ENCODE results near the gene RFC1. TPM values are rescaled to one million over a fixed set of nuclear protein-coding genes. Genes with fewer than 3 reads are reported as not detected.
"Not testable (repeated sequence)": the region's sequence is repeated elsewhere in the genome, so short reads cannot be mapped to it uniquely, and the experiment has no call there.

Gene RFC1, protein sequence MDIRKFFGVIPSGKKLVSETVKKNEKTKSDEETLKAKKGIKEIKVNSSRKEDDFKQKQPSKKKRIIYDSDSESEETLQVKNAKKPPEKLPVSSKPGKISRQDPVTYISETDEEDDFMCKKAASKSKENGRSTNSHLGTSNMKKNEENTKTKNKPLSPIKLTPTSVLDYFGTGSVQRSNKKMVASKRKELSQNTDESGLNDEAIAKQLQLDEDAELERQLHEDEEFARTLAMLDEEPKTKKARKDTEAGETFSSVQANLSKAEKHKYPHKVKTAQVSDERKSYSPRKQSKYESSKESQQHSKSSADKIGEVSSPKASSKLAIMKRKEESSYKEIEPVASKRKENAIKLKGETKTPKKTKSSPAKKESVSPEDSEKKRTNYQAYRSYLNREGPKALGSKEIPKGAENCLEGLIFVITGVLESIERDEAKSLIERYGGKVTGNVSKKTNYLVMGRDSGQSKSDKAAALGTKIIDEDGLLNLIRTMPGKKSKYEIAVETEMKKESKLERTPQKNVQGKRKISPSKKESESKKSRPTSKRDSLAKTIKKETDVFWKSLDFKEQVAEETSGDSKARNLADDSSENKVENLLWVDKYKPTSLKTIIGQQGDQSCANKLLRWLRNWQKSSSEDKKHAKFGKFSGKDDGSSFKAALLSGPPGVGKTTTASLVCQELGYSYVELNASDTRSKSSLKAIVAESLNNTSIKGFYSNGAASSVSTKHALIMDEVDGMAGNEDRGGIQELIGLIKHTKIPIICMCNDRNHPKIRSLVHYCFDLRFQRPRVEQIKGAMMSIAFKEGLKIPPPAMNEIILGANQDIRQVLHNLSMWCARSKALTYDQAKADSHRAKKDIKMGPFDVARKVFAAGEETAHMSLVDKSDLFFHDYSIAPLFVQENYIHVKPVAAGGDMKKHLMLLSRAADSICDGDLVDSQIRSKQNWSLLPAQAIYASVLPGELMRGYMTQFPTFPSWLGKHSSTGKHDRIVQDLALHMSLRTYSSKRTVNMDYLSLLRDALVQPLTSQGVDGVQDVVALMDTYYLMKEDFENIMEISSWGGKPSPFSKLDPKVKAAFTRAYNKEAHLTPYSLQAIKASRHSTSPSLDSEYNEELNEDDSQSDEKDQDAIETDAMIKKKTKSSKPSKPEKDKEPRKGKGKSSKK
- total RNA-seq = 49.9 and 54.5 TPM in 2 replicates

DNA sequence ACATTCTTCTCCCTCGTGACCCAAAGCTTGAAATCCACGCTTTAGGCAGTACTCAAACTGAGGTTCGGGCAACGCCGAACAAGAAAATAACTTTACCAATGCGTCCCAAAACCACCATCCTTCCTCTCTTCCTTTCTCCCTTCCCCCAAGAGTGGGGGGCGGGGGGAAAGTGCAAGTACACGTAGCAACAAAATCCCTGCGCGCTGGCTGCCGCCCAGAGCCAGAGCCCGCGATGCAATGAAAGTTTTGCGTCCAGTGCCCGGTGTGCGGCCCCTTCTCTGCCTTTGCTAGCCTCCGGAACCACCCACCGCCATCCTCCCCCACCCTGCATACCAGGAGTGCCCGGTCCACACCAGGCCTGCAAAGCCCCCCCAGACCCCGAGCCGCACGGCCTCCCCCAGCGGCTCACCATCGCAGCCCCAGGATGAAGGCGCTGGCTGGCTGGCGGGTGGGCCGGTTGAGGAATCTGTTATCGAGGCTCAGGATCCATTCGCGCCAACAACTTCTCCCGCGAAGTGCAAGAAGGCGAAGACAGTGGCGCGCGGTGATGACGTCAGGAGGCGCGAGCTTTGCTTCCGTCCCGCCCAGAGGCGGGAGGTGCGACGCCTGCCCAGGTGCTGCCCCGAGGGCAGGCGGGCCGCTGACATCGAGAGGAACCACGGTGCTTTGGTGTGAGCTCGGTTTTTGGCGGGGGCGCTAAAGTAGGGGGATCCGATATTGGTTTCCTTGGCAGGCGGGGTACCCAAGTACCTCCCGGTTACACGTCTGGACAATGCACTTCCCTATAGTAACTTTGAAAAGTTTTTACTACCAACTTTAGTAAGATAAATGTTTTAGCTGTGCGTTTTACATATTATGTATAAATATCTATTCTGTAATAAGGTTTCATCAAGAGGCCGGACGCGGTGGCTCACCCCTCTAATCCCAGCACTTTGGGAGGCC, at the start of gene RFC1:
RFC1 (minus strand) TSS at position 533 of the 942 bp plus-strand sequence; CDS start at position 412, 121 bp downstream.
- Histone ChIP-seq H3K4me2 (ENCODE audit: insufficient read depth, low read length) (peak within 1 kb of the TSS; percentile 91), H3K27ac (ENCODE audit: low read depth, low read length) (peak within 1 kb of the TSS; percentile 59), H3K36me3 (ENCODE audit: insufficient read depth, low read length) (peaks cover 2% of the 10 kb centered on the region), H3K9me3 (ENCODE audit: low read depth, low read length) (no peaks in the 10 kb centered on the region), H3K4me3 (ENCODE audit: insufficient read depth, low read length) (peak within 1 kb of the TSS; percentile 95), H3K79me2 (ENCODE audit: insufficient read depth, low read length) (peaks cover 53% of the 10 kb centered on the region), H3K4me1 (ENCODE audit: insufficient read depth, low read length) (peaks cover 10% of the 10 kb centered on the region), H2AFZ (ENCODE audit: low read length) (peak within 1 kb of the TSS; percentile 99), H4K20me1 (ENCODE audit: insufficient read depth, low read length) (no peaks in the 10 kb centered on the region), H3K27me3 (ENCODE audit: insufficient read depth, low read length) (no peaks in the 10 kb centered on the region)
- no peak for TF ChIP-seq CTCF (IDR thresholded peaks at IDR 0.05; ENCODE audit: extremely low read depth, low read depth, low read length)
- peak; percentile 95 for DNase-seq (ENCODE audit: insufficient read length, low spot score, missing footprints)

DNA sequence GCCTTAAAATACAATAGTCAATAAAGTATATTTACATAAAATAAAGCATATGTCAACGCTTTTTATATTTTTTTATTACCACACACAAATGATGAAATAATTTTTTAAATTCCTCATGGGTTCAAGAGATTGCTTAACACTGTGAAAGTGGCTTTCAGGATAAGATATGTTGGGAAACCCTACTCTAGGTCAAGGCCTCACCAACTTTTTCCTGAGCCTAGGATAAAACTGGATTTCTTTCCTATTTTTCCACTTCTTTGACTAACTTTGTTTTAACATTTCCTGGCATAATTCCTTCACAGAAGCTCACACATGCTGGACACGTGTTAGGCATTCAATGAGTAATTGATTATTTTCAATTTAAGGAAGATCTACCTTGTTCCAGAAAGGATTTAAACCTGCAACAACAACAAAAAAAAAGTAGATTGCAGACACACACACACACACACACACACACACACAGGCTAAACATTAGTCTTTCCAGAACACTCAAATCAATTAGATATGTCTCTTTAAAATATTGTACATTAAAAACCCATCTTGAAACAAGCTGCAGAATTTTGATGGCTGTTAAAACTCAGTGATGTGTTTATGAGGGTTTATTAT, 49.6 kb upstream of the RFC1 start:
- TF ChIP-seq CTCF (IDR thresholded peaks at IDR 0.05; ENCODE audit: extremely low read depth, low read depth, low read length) = no peak
- H3K27ac ChIP-seq (ENCODE audit: low read depth, low read length) = no peak overlapping the region
- H3K9me3 ChIP-seq (ENCODE audit: low read depth, low read length) = no peaks in the 10 kb centered on the region
- H2AFZ ChIP-seq (ENCODE audit: low read length) = peak overlapping the region; percentile 7
- H3K27me3 ChIP-seq (ENCODE audit: insufficient read depth, low read length) = no peaks in the 10 kb centered on the region
- H3K36me3 ChIP-seq (ENCODE audit: insufficient read depth, low read length) = no peaks in the 10 kb centered on the region
- no peaks in the 10 kb centered on the region for H3K4me1 ChIP-seq (ENCODE audit: insufficient read depth, low read length)
- no peaks in the 10 kb centered on the region for H4K20me1 ChIP-seq (ENCODE audit: insufficient read depth, low read length)
- no peaks in the 10 kb centered on the region for H3K79me2 ChIP-seq (ENCODE audit: insufficient read depth, low read length)
- DNase-seq (ENCODE audit: insufficient read length, low spot score, missing footprints) = no peak
- H3K4me3 ChIP-seq (ENCODE audit: insufficient read depth, low read length) = no peak overlapping the region
- no peak overlapping the region for H3K4me2 ChIP-seq (ENCODE audit: insufficient read depth, low read length)

GRCh38 chr4:39411561-39411960, 45.4 kb upstream of the RFC1 start:
- not testable (repeated sequence) for H2AFZ ChIP-seq (ENCODE audit: low read length); H3K27ac ChIP-seq (ENCODE audit: low read depth, low read length); H3K79me2 ChIP-seq (ENCODE audit: insufficient read depth, low read length); H4K20me1 ChIP-seq (ENCODE audit: insufficient read depth, low read length); H3K27me3 ChIP-seq (ENCODE audit: insufficient read depth, low read length); DNase-seq (ENCODE audit: insufficient read length, low spot score, missing footprints); H3K4me2 ChIP-seq (ENCODE audit: insufficient read depth, low read length); H3K4me1 ChIP-seq (ENCODE audit: insufficient read depth, low read length); H3K9me3 ChIP-seq (ENCODE audit: low read depth, low read length); H3K36me3 ChIP-seq (ENCODE audit: insufficient read depth, low read length); H3K4me3 ChIP-seq (ENCODE audit: insufficient read depth, low read length)
